HG03432 (cell line): ENCODE measurements around the gene UBALD1.

Source experiments
- ATAC-seq: cut with Tn5 transposase; IDR thresholded peaks from one replicate; pipeline ENCODE4 v1.9.1; 2021; ENCODE audit warnings: mild to moderate bottlenecking, moderate library complexity; ENCODE audit not compliant: unreplicated experiment

The UBALD1 gene

DNA sequence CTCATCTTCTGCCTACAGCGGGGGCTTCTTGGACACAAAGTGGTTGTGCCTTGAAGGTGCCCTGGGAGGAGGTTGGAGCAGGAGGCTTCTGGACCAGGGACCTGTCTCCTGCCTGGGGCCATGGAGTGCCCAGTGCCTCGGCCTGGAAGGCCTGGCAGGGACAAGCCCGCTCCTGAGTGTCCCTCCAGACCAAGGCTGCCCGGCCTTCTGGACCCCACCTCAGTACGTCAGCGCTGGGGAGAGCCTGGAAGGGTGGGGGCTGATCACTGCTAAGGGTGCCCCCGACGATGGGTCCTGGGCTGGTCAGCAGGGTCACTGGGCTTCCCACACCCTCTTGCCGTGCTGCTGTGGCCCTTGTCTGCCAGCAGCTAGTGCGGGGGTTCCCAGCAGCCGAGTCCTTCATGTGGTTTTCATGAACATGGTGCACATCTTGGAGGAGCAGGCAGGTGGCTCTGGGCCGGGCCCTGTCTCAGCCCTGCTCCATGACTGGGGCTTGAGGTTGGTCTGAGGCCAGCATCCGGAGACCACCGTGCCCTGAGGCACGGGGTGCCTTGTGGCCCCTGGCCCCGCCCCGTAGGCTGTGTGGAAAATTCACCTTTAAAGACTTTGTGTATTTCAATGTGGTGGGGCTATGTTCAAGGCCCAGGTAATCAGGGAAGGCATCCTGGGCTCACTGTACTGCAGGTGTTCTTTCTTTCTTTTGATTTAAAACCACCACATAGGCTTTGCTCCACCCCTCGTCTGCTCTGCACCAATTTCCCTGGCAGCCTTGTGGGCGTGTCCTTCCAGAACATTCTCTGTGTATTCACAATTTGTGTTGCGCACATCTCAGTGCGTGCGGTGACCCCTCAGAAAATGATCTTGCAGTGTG lies 32.3 kb upstream of the UBALD1 start:
- no peak for ATAC-seq

DNA sequence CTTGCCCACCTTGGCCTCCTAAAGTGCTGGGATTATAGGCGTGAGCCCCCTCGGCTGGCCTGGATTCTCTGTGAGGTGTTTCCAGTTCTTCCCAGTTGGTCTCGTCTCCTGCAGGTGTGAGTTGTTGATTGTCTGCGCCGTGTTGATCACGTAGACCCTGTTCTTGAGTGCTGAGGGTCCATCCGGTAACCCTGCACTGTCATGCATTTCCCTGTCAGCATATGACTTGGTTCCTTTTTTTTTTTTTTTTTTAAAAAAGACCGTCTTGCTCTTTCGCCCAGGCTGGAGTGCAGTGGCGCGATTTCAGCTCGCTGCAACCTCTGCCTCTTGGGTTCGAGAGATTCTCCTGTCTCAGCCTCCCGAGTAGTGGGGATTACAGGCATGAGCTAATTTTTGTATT lies 27.2 kb upstream of the UBALD1 start:
- no peak for ATAC-seq

DNA sequence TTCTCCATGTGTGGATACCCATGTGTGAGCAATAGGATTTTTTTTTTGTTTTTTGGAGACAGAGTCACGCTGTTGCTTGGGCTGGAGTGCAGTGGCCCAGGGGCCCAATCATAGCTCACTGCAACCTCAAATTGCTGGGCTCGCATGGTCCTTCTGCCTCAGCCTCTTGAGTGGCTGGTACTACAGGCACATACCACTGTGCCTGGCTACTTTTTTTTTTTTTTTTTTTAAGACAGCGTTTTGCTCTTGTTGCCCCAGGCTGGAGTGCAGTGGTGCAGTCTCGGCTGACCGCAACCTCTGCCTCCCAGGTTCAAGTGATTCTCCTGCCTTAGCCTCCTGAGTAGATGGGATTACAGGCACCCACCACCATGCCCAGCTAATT lies 26.6 kb upstream of the UBALD1 start:
- ATAC-seq = no peak

DNA sequence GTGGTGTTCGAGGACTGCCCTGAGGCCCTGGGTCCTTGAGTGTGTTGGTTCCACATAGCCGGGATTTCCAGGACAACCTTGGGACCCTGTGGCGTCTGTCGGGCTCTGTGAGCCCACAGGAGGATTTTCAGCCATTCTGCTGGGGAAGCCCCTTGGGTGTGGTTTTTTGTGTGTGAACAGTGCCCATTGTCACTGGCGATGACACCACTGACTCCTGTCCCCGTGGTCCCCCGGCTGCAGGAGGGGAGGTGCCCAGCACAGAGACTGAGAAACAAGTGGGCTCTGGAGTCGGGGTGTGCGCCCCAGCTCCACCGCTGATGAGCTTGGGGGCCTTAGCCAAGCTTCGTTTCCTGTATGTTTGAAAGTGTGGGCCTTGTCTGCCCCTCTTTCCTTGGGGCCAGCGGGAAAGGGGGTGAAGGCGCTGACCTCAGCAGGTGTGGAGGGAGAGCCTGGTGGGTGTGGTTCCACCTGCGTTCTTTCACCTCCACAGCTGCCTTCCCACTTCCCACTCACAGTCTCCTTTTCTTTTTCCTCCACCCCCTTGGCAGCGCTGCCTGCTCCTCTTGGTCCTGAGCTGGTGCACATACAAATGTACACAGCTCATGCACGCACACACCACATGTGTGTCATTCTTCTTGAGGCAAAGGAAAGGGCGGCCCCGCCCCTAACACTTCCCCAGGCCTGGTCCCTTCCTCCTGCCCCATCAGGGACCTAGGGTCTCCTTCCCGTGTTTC lies 26.1 kb upstream of the UBALD1 start:
- no peak for ATAC-seq

DNA sequence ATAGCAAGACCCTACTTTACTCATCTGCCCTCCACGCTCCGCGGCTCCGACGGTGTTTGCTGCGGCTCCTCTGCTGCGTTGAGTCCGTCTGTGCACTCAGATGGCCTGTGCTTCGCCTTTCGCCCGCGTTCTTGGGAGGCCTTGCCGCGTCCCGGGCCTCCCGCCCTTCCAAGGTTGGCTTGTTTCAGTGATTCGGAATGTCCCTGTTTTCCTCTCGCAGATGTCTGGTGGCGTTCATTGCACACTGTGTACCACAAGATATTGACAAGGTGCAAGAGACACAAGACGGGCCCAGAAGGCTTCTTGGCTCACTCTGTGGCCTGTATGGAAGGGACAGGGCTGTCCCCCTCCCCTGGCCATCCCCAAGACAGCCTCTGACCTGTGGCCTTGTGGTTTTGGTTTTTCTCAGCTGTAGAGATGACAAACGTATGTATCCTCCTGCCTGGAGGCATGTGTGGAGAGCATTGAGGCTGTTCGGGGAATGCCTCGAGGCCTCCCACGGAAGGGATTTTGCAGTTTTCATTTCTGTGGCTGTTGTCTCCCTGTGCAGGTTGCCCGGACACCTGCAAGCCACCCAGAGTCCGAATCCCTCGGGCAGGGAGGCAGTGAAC lies 25.3 kb upstream of the UBALD1 start:
- no peak for ATAC-seq

DNA sequence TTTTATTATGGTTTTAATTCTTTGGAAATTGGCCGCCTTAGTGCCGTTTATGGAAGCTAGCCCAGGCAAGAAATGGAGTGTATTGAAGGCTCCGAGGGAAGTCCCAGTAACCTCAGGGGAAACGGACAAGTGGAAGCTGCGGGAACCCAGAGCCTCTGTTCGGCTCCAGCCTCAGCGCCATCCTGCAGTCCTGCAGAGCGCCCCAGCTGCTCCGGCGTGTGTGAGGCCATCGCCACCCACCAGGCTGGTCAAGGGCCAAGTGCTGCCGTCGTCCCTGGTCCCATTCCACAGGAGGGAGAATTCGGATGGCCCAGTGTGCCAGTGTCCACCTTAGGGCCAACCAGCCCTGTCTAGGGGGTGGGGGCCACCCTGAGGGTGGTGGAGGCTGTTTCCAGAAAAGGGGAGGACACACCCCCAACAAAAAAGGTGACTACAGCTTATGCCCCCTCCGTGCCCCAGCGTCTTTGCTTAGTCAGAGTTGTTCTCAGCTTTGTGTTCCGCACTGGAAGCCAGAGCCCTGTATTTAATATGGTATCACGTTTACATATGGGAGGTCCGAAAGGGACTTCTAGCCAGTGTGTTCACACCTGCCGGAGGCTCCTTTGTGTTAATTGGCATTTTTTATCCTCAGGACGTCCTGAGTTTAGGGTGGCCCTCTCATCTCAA lies 22.9 kb upstream of the UBALD1 start:
- ATAC-seq = no peak

DNA sequence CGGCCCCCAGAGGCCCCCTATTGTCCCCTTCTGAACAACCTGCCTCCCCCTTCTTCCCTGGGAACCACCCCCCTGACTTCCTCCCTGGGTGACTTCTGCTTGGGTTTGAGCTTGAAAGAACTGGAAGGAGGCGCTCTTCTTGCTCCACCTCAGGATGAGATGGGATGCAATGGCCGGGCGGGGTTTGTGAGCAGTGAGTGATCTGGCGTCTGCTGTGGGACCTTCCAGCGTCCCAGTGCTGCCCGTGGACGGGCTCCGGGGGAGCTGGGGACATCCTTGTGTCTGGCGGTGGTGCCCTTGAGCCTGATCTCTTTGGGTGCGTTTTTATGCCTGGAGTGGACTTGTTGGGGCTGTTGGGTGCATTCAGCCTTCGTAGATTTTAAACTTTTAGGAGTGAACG lies 21.5 kb upstream of the UBALD1 start:
- ATAC-seq = no peak

DNA sequence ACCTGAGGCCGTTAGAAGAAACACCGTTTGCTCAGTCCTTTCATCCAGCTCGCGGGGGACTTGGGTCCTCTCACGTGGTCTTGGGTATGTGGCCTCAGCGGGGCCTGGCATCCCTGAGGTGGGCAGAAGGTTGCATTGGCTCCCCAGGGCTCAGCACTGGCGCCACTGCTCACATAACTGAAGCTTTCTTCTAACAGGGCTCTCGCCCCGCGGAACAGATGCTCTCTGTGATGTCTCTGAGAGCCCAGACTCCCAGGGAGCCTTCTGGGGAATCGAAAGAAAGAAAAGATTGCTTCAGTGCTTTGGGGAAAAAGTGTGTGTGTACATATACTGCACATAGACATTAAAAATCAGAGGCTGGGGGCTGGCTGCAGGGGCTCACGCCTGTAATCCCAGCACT lies 20.1 kb upstream of the UBALD1 start:
- no peak for ATAC-seq

DNA sequence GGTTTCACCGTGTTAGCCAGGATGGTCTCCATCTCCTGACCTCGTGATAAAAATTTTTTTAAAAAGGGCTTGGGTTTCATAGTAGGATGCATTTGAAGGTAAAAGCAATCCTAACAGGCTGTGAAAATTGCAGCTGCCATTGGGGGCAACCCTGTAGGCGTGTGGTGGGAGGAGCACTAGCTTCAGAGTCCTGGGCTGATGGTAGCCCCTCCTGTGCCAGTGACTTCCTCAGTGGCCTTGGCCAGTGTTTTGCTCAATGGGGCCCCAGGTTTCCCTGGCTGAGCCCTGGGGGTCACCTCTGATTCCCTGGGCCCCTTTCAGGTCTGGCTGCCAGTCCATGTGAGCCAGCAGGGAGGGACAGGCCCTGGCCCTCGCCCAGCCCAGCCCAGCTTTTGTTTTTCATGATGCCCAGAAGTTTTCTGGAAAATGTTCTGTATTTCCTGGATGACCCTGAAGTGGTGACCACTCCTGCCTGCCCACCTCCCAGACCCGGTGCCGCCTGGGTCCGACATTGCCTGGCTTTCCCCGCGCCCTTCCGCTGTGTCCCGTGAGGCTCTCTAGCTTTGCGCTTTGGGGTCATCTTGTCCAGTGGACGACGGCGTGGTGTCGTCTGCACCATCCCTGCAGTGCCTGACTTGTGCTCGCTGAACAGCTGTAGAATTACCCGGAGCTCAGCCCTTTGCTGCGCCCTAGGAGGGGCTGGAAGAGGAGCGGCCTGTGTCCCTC lies 19.4 kb upstream of the UBALD1 start:
- ATAC-seq = no peak

DNA sequence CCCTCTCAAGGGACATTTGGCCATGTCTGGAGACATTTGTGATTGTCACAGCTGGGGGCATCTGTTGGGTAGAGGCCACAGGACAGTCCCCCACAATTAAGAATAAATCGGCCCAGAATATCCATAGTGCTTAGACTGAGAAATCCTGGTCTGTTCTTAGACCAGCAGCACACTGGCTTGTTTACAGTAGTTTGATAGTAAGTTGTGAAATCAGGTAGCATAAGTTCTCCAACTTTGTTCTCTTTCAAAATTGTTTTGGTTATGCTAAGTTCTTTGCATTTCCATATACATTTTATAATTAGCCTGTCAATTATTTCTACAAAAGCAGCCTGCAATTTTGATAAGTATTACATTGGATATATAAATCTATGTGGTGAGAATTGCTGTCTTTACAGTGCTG lies 16.8 kb upstream of the UBALD1 start:
- ATAC-seq = no peak

DNA sequence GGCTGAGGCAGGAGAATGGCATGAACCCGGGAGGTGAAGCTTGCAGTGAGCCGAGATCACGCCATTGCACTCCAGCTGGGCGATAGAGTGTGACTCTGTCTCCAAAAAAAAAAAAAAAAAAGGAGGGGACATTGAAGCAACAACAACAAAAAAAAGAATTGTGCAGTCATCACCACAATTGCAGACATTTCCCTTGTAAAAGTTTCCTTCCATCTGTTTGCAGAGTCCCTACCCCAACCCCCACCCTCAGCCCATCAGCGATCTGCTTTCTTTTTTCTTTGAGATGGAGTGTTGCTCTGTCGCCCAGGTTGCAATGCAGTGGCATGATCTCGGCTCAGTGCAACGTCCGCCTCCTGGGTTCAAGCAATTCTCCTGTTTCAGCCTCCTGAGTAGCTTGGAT lies 13.6 kb upstream of the UBALD1 start:
- no peak for ATAC-seq

DNA sequence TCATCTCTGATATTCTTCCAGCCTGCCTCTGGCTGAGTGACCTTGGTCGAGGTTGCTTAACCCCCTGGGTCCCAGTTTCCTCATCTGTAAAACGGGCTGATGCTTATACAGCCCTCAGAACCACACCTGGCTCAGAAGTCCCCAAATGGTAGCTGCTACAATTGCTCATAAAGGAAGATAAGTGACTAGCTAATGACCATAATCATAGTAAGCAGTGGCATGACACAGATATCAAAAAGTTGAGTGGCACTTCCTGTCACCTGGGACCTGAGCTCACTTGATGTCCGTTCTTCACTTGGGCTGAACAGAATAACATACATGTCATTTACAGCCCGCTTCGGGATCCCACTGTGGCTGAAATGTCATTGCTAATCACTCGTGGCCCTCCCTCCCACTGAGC lies 11.7 kb upstream of the UBALD1 start:
- ATAC-seq = no peak

DNA sequence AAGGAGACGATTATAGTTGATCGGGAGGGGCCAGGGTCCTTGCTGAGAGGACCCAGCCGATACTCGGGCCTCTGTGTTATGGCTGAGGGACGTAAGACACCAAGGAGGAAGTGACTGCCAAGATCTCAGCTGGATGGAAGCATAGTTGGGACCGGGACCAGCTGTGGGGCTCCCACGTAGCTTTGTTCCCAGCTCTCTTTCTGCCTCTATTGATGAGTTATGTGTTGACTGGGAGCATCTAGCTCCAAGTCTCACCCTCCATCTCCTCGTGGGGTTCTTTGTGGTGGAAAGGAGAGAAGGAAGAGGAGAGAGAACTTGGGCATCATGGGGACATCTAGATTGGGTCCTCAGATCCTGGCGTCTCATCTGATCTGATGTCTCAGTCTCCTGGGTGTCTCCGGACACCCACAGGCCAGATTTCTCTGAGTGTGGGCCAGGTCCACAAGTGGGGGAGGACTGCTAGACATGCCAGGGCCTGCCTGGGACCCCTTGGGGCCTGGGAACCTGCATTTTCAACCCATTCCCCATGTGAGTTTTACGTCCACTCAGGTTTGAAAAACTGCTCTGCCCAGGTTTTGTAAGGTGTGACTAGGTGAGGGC lies 11.0 kb upstream of the UBALD1 start:
- no peak for ATAC-seq

DNA sequence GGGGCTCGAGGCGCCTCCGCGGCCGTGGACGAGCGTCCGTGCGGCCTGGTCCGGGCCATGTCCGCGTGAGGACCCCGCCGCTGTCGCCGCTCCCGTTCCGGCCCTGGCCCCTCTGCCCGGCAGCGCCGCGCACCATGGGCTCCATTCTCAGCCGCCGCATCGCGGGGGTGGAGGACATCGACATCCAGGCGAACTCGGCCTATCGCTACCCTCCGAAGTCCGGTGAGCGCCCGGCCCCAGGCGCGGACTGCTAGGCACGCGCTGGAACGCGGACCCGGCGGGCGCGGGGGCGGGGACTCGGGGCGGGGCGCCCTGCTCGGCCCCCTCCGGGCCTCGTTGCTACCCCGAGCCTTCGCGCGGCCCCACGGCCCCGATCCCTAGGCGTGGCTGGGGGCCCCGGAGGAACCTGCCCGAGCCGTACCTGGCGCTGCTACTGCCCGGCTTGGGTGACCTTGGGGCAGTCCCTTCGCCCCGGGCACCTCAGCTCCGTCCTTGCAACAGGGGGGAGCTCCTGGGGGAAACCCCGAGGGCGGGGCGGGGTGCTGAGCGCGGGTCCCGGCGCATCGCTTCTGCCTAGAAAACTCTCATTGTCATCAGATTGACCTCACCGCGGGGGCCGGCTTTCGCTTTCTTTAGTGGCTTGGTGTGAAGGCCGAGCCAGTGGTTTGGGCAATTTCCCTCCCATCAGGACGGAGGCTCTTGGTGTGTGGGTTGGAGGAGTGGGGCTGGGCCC lies 10.3 kb upstream of the UBALD1 start:
- peak; percentile 66 for ATAC-seq

DNA sequence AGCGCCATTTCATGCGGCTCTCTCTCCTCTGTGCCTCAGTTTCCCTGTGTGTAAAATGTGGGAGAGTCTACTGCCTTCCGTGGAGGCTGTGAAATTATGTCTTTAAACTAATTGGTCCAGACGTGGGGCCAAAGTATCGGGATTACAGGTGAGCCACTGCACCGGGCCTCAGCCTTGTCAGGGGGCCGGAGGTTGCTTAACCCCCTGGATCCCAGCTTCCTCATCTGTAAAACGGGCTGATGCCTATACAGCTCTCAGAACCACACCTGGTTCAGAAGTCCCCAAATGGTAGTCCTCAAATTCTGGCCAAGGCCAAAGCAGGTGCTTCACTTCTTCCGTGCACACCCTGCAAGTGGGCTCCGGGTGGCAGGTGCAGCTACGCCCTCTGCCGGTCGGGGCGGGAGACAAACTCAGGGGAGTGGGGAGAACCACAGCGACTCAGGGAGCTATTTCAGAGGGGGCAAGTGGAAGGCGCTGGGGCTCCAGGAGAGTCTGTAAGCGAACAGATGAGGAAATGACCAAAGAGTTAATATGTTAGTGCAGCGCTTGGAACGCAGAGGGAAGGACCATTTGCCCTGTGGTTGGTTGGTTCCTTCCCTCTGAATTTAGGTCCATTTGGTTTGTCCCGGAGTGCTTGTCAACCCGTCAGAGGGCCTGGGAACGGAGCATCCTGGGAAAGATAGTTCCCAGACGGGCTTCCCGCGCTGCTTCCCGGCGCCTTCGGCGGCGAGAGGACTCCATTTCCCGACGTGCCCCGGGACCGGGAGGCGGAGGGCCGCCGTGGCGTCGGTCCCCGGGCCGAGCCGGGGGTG lies 9.5 kb upstream of the UBALD1 start, which contains the start of gene MGRN1:
MGRN1 (plus strand) TSS at position 812 of the 812 bp plus-strand sequence. CDS start 135 bp downstream, outside the sequence.
- peak; percentile 80 for ATAC-seq

DNA sequence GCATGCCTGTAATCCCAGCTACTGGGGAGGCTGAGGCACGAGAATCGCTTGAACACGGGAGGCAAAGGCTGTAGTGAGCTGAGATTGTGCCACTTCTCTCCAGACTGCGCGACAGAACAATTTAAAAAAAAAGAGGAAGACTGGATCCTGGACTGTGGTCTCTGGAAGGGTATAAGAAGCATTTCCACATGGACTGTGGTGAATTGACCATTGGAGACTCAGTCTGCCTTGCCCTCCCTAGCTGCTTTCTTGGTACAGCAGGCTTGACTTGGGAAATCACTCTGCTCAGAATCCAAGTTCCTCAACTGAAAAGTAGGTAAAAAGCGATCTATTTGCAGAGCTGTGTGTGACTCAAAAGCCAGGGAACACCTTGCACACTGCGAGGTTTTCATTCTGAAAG lies 8.9 kb upstream of the UBALD1 start:
- no peak for ATAC-seq

DNA sequence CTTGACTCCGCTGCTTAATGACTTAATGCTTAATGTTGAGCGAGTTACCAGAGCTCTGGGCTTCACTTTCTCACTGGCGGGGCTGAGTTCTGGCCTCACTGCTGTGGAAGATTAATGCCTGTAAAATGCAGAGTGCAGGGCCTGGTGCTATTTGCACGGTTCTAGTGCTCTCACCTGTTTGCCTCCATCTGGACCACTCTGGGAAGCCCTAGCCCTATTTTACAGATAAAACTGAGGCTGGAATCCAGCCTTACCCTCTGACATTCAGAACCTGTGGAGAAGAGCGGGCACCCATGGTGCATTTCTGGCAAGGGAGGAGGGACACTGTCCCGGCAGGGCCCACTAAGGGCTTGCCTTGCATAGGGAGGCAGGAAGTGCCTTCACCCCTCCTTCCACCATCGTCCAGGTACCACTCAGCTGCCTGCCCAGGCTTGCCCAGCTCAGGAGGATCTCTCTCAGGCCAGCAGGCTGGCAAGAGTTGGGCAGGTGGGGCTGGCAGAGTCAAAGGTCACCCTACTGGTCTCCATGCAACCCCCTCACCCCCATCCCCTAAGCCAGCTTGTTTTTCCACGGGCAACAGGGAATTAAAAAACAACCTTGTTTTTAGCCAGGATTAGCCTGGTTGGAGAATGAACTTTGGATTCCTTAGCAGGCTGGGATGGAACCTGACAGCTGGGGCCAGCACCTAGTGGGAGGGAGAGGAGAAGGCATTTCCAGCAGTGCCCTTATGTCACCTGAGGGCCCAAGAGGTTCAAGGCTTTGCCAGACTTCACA lies 4.1 kb upstream of the UBALD1 start:
- no peak for ATAC-seq

DNA sequence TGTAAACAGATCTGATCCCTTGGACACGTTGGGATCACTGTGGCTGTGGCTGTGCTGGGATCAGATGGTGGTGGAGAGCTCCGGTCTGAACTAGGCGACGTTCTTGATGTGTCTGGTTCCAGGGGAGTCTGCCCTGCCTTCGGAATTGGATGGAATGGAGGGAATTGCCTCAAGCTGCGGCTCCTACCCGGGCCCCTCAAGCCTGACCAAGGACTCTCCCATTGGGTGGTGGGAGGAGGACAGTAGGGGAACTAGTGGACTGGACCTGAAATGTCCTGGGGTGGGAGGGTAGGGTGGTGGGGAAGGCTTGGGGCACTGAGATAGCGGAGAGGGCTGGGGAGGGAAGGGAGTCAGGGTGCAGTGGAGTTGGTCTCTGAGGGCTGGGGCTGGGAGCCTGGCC lies 3.2 kb upstream of the UBALD1 start:
- no peak for ATAC-seq
